GM18505 (cell line): ENCODE results near the gene THAP4.

Experiments used
- ATAC-seq: cut with Tn5 transposase; IDR thresholded peaks from one replicate; pipeline ENCODE4 v1.9.1; 2021; ENCODE audit not compliant: unreplicated experiment
- POLR2A ChIP-seq: IDR thresholded peaks from 4 replicates; pipeline ENCODE4 v1.6.1; 2011; ENCODE audit warnings: borderline replicate concordance; ENCODE audit not compliant: insufficient read depth, insufficient read length; ENCODE audit errors: extremely low read depth

The THAP4 gene

GRCh38 chr2:241618296-241618805 lies 18.6 kb downstream of the THAP4 start:
- no peak for ATAC-seq
- TF ChIP-seq POLR2A, result no peak

- ATAC-seq, result no peak
Measured at GRCh38 chr2:241617431-241618154, 19.4 kb downstream of the THAP4 start.

GRCh38 chr2:241616168-241617125 lies 20.5 kb downstream of the THAP4 start:
- ATAC-seq, result no peak
- TF ChIP-seq POLR2A, result no peak

More at GRCh38 chr2:241617431-241618154, 19.4 kb downstream of the THAP4 start:
- TF ChIP-seq POLR2A, result no peak

- no peak for ATAC-seq
- no peak for TF ChIP-seq POLR2A
Measured at GRCh38 chr2:241615522-241616052, 21.4 kb downstream of the THAP4 start.

- ATAC-seq, result no peak
- TF ChIP-seq POLR2A, result no peak
Measured at GRCh38 chr2:241615041-241615440, 21.9 kb downstream of the THAP4 start.

GRCh38 chr2:241613017-241613780 lies 23.8 kb downstream of the THAP4 start:
- no peak for TF ChIP-seq POLR2A
- ATAC-seq, result no peak

- no peak for TF ChIP-seq POLR2A
- ATAC-seq, result no peak
Measured at GRCh38 chr2:241612156-241613016, 24.6 kb downstream of the THAP4 start.

GRCh38 chr2:241611062-241611461 lies 25.9 kb downstream of the THAP4 start:
- ATAC-seq, result no peak
- no peak for TF ChIP-seq POLR2A

GRCh38 chr2:241609859-241610793 lies 26.8 kb downstream of the THAP4 start:
- TF ChIP-seq POLR2A, result peak; percentile 45
- peak; percentile 93 for ATAC-seq

GRCh38 chr2:241608881-241609280 lies 28.1 kb downstream of the THAP4 start:
- ATAC-seq, result no peak
- TF ChIP-seq POLR2A, result no peak
